Common myeloid progenitor, CD34-positive (primary cell): ENCODE results near the gene OTX1. TPM values are rescaled to one million over a fixed set of nuclear protein-coding genes. Genes with fewer than 3 reads are reported as not detected.

ENCODE experiments used
- CTCF ChIA-PET: fragments of 350-600 bp; sonication (Branson Sonifier 250); formaldehyde crosslinking; loops from one replicate; lab custom pipeline; 2021; ENCODE audit warnings: antibody characterized with exemption; lab: Charles Lee
- POLR2A ChIA-PET: fragments of 350-600 bp; sonication (Branson Sonifier 250); formaldehyde crosslinking; loops from one replicate; lab custom pipeline; 2021; ENCODE audit warnings: antibody characterized with exemption; lab: Charles Lee
- DNase-seq, 3 donors: peaks; one replicate each; pipeline versions ENCODE4 v3.0.0 to v3.0.0-alpha.2; 2013
- H3K27ac ChIP-seq, 2 experiments: 1 replicate in 1 of 2; 2 replicates in 1 of 2; pipeline ENCODE4 v1.7.0; 2013; ENCODE audit warnings: inconsistent platforms in 2 of 2, low read length in 2 of 2, mild to moderate bottlenecking in 2 of 2, low read depth in 1 of 2, moderate library complexity in 1 of 2; ENCODE audit not compliant: severe bottlenecking in 2 of 2, insufficient read depth in 1 of 2, poor library complexity in 1 of 2
- H3K27me3 ChIP-seq, 5 experiments: replicated peaks in 2 of 5; 1 replicate in 3 of 5; 2 replicates in 2 of 5; pipeline versions ENCODE4 v1.6.1 to v1.7.0; 2013; ENCODE audit warnings: low read length in 4 of 5, mild to moderate bottlenecking in 2 of 5, moderate library complexity in 2 of 5, inconsistent platforms in 1 of 5; ENCODE audit not compliant: insufficient read depth in 5 of 5, control insufficient read depth in 4 of 5
- H3K36me3 ChIP-seq, 4 experiments: 1 replicate in 2 of 4; 2 replicates in 2 of 4; pipeline versions ENCODE4 v1.6.1 to v1.7.0; 2013; ENCODE audit warnings: low read length in 3 of 4, control low read depth in 1 of 4, mild to moderate bottlenecking in 1 of 4; ENCODE audit not compliant: control insufficient read depth in 4 of 4, insufficient read depth in 4 of 4
- H3K4me1 ChIP-seq, 4 experiments: 1 replicate in 3 of 4; 2 replicates in 1 of 4; pipeline versions ENCODE4 v1.6.1 to v1.7.1; 2013; ENCODE audit warnings: low read length in 3 of 4, mild to moderate bottlenecking in 3 of 4, control low read depth in 1 of 4, inconsistent platforms in 1 of 4, moderate library complexity in 1 of 4; ENCODE audit not compliant: control insufficient read depth in 4 of 4, insufficient read depth in 4 of 4; ENCODE audit errors: control extremely low read depth in 1 of 4
- H3K4me3 ChIP-seq, 7 experiments: 1 replicate in 4 of 7; 2 replicates in 3 of 7; pipeline versions ENCODE4 v1.5.1 to v1.7.0; 2013; ENCODE audit warnings: mild to moderate bottlenecking in 7 of 7, low read length in 6 of 7, moderate library complexity in 6 of 7, inconsistent platforms in 2 of 7, low read depth in 2 of 7, control low read depth in 1 of 7; ENCODE audit not compliant: insufficient read depth in 4 of 7, control insufficient read depth in 1 of 7; ENCODE audit errors: extremely low read depth in 1 of 7
- H3K9me3 ChIP-seq, 5 experiments: 1 replicate in 4 of 5; 2 replicates in 1 of 5; pipeline versions ENCODE4 v1.6.1 to v1.7.1; 2013; ENCODE audit warnings: low read length in 4 of 5, mild to moderate bottlenecking in 2 of 5, inconsistent platforms in 1 of 5, low read depth in 1 of 5, moderate library complexity in 1 of 5; ENCODE audit not compliant: control insufficient read depth in 4 of 5, insufficient read depth in 2 of 5; ENCODE audit errors: control extremely low read depth in 1 of 5
- WGBS: methylation state at CpG from one replicate; pipeline ENCODE4 v1.1.5; 2013; ENCODE audit not compliant: insufficient coverage; 5-methylcytosine and 5-hydroxymethylcytosine counted together
- polyA plus RNA-seq: library from polyadenylated mRNA; unstranded; fragments of 120-200 nt; gene quantifications from one replicate; pipeline ENCODE4 v1.2.1, GENCODE V29; 2013

Gene OTX1
- not detected for polyA plus RNA-seq

- Histone ChIP-seq H3K27ac (no peak within 1 kb of the TSS), H3K9me3 (no peaks in the 10 kb centered on the region), H3K36me3 (peaks cover 0 to 6% (median 0%) of the 10 kb centered on the region in 4 experiments), H3K4me3 (peak within 1 kb of the TSS in 6 of 7 experiments; percentile 50 to 78 (median 70)), H3K4me1 (peaks cover 3 to 79% (median 66%) of the 10 kb centered on the region in 4 experiments), H3K27me3 (peaks cover 18 to 99% (median 60%) of the 10 kb centered on the region in 5 experiments)
- ChIA-PET POLR2A (no interaction called here), CTCF (no interaction called here)
- 0% methylated on average over 30 of the region's 73 CpGs for WGBS
- peak in 2 of 3 donors; percentile 41 to 49 for DNase-seq
Measured at GRCh38 chr2:63050334-63051041, at the start of gene OTX1. OTX1 (plus strand) TSS chr2:63050830; CDS start chr2:63052991, 2,161 bp downstream.

GRCh38 chr2:63001576-63001975, 49.1 kb upstream of the OTX1 start:
- H3K9me3 ChIP-seq, result no peaks in the 10 kb centered on the region
- no peaks in the 10 kb centered on the region for H3K27me3 ChIP-seq
- peaks cover 3 to 12% (median 7%) of the 10 kb centered on the region in 4 experiments for H3K36me3 ChIP-seq
- H3K27ac ChIP-seq, result no peak overlapping the region
- CTCF ChIA-PET, result interaction anchor here (1.1 kb wide), 2 partner anchors 9 to 12 kb away, joined by 3 read pairs; no protein-coding TSS in a partner anchor
- H3K4me3 ChIP-seq, result no peak overlapping the region
- H3K4me1 ChIP-seq, result no peaks in the 10 kb centered on the region
- POLR2A ChIA-PET, result no interaction called here
- no peak for DNase-seq

GRCh38 chr2:63003351-63003750, 47.3 kb upstream of the OTX1 start:
- H3K4me3 ChIP-seq, result no peak overlapping the region
- no CpG with 5 or more reads among the region's 4 CpGs for WGBS
- peaks cover 2 to 11% (median 4%) of the 10 kb centered on the region in 4 experiments for H3K36me3 ChIP-seq
- H3K9me3 ChIP-seq, result no peaks in the 10 kb centered on the region
- no peak overlapping the region for H3K27ac ChIP-seq
- POLR2A ChIA-PET, result no interaction called here
- no peaks in the 10 kb centered on the region for H3K4me1 ChIP-seq
- DNase-seq, result no peak
- CTCF ChIA-PET, result no interaction called here
- no peaks in the 10 kb centered on the region for H3K27me3 ChIP-seq

- H3K27ac ChIP-seq, result no peak overlapping the region
- ChIA-PET POLR2A (no interaction called here), CTCF (no interaction called here)
- no peaks in the 10 kb centered on the region for H3K27me3 ChIP-seq
- H3K9me3 ChIP-seq, result no peaks in the 10 kb centered on the region
- no peaks in the 10 kb centered on the region for H3K4me1 ChIP-seq
- no peak overlapping the region for H3K4me3 ChIP-seq
- H3K36me3 ChIP-seq, result peaks cover 0 to 9% (median 2%) of the 10 kb centered on the region in 4 experiments
- no peak for DNase-seq
Measured at GRCh38 chr2:63007813-63008458, 42.7 kb upstream of the OTX1 start.

GRCh38 chr2:63008838-63009237, 41.8 kb upstream of the OTX1 start:
- H3K27me3 ChIP-seq, result no peaks in the 10 kb centered on the region
- ChIA-PET POLR2A (no interaction called here), CTCF (no interaction called here)
- H3K4me1 ChIP-seq, result no peaks in the 10 kb centered on the region
- H3K4me3 ChIP-seq, result no peak overlapping the region
- H3K9me3 ChIP-seq, result no peaks in the 10 kb centered on the region
- no peak for DNase-seq
- H3K36me3 ChIP-seq, result peaks cover 0 to 16% (median 4%) of the 10 kb centered on the region in 4 experiments
- no peak overlapping the region for H3K27ac ChIP-seq
- 100% methylated on average over 1 of the region's 1 CpG for WGBS

- POLR2A ChIA-PET, result no interaction called here
- Histone ChIP-seq H3K9me3 (no peaks in the 10 kb centered on the region), H3K27ac (no peak overlapping the region), H3K36me3 (peaks cover 0 to 18% (median 4%) of the 10 kb centered on the region in 4 experiments), H3K4me1 (no peaks in the 10 kb centered on the region), H3K4me3 (no peak overlapping the region), H3K27me3 (no peaks in the 10 kb centered on the region)
- CTCF ChIA-PET, result no interaction called here
- no peak for DNase-seq
Measured at GRCh38 chr2:63009490-63009889, 41.1 kb upstream of the OTX1 start.

- POLR2A ChIA-PET, result no interaction called here
- CTCF ChIA-PET, result interaction anchor here (0.8 to 1.5 kb wide), 2 partner anchors 14 to 16 kb away, joined by 3 read pairs; no protein-coding TSS in a partner anchor
- no peaks in the 10 kb centered on the region for H3K4me1 ChIP-seq
Measured at GRCh38 chr2:63012541-63012940, 38.1 kb upstream of the OTX1 start.

More at GRCh38 chr2:63012541-63012940, 38.1 kb upstream of the OTX1 start:
- DNase-seq, result no peak
- Histone ChIP-seq H3K36me3 (peaks cover 0 to 19% (median 5%) of the 10 kb centered on the region in 4 experiments), H3K4me3 (no peak overlapping the region), H3K9me3 (no peaks in the 10 kb centered on the region), H3K27me3 (no peaks in the 10 kb centered on the region), H3K27ac (no peak overlapping the region)
- no CpG with 5 or more reads among the region's 1 CpG for WGBS
